Ishikawa (cell line): Measurements from ENCODE around the gene SLX4.

Experiments used
- CEBPB ChIP-seq: IDR thresholded peaks from 2 replicates; pipeline ENCODE4 v1.6.1; 2012
- CREB1 ChIP-seq: IDR thresholded peaks from 2 replicates; pipeline ENCODE4 v1.6.1; 2012; ENCODE audit warnings: low read depth
- EGR1 ChIP-seq: IDR thresholded peaks from 2 replicates; pipeline ENCODE4 v1.6.1; 2012
- EP300 ChIP-seq: IDR thresholded peaks from 2 replicates; pipeline ENCODE4 v1.6.1; 2012; ENCODE audit warnings: borderline replicate concordance
- FOXM1 ChIP-seq: IDR thresholded peaks from 2 replicates; pipeline ENCODE4 v1.6.1; 2012; ENCODE audit warnings: low read depth, borderline replicate concordance
- NFIC ChIP-seq: IDR thresholded peaks from 2 replicates; pipeline ENCODE4 v1.6.1; 2012
- RAD21 ChIP-seq: IDR thresholded peaks from 2 replicates; pipeline ENCODE4 v1.6.1; 2012; ENCODE audit warnings: low read depth
- TAF1 ChIP-seq: IDR thresholded peaks from 2 replicates; pipeline ENCODE4 v1.6.1; 2012; ENCODE audit warnings: low read depth, mild to moderate bottlenecking
- TCF12 ChIP-seq: IDR thresholded peaks from 2 replicates; pipeline ENCODE4 v1.6.1; 2012; ENCODE audit warnings: low read depth
- TEAD4 ChIP-seq: IDR thresholded peaks from 2 replicates; pipeline ENCODE4 v1.6.1; 2012
- YY1 ChIP-seq: IDR thresholded peaks from 2 replicates; pipeline ENCODE4 v1.6.1; 2012; ENCODE audit warnings: low read depth
- ZBTB7A ChIP-seq: IDR thresholded peaks from 2 replicates; pipeline ENCODE4 v1.6.1; 2012; ENCODE audit warnings: low read depth
- TF ChIP-seq, protein P1 (sequence below): IDR thresholded peaks from 2 replicates; pipeline ENCODE4 v1.6.1; 2012
- TF ChIP-seq, protein P2 (sequence below): IDR thresholded peaks from 2 replicates; pipeline ENCODE4 v1.6.1; 2012; ENCODE audit warnings: low read depth, mild to moderate bottlenecking
- TF ChIP-seq, protein P3 (sequence below): IDR thresholded peaks from 2 replicates; pipeline ENCODE4 v1.6.1; 2012

The SLX4 gene

DNA sequence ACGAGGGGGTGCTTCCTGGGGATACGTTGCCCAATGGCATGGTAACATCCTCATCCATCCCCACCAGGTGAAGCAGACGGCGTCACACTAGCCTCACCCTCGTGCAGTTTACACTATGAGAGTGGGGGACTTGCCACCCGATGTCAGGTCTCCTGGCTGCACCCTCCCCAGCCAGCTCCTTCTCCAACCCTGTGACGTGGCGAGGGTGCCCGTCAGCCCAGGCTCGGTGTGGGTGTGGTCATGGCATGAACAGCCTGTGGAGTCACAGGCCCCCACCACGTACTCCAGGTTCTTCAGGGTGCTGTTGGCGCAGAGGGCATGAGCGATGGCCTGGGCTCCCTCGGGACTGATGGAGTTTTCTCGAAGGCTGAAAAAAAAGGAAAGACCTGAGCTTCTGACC, 62.5 kb downstream of the SLX4 start:
- TF ChIP-seq RAD21 (no peak), ZBTB7A (no peak), TEAD4 (no peak), YY1 (no peak), TAF1 (no peak), EGR1 (no peak), TCF12 (no peak), FOXM1 (no peak), CREB1 (no peak), NFIC (no peak), EP300 (no peak), CEBPB (no peak)
- TF ChIP-seq, protein P1, sequence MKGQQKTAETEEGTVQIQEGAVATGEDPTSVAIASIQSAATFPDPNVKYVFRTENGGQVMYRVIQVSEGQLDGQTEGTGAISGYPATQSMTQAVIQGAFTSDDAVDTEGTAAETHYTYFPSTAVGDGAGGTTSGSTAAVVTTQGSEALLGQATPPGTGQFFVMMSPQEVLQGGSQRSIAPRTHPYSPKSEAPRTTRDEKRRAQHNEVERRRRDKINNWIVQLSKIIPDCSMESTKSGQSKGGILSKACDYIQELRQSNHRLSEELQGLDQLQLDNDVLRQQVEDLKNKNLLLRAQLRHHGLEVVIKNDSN: no peak
- TF ChIP-seq, protein P2, sequence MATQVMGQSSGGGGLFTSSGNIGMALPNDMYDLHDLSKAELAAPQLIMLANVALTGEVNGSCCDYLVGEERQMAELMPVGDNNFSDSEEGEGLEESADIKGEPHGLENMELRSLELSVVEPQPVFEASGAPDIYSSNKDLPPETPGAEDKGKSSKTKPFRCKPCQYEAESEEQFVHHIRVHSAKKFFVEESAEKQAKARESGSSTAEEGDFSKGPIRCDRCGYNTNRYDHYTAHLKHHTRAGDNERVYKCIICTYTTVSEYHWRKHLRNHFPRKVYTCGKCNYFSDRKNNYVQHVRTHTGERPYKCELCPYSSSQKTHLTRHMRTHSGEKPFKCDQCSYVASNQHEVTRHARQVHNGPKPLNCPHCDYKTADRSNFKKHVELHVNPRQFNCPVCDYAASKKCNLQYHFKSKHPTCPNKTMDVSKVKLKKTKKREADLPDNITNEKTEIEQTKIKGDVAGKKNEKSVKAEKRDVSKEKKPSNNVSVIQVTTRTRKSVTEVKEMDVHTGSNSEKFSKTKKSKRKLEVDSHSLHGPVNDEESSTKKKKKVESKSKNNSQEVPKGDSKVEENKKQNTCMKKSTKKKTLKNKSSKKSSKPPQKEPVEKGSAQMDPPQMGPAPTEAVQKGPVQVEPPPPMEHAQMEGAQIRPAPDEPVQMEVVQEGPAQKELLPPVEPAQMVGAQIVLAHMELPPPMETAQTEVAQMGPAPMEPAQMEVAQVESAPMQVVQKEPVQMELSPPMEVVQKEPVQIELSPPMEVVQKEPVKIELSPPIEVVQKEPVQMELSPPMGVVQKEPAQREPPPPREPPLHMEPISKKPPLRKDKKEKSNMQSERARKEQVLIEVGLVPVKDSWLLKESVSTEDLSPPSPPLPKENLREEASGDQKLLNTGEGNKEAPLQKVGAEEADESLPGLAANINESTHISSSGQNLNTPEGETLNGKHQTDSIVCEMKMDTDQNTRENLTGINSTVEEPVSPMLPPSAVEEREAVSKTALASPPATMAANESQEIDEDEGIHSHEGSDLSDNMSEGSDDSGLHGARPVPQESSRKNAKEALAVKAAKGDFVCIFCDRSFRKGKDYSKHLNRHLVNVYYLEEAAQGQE: no peak
- TF ChIP-seq, protein P3, sequence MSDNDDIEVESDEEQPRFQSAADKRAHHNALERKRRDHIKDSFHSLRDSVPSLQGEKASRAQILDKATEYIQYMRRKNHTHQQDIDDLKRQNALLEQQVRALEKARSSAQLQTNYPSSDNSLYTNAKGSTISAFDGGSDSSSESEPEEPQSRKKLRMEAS: no peak

DNA sequence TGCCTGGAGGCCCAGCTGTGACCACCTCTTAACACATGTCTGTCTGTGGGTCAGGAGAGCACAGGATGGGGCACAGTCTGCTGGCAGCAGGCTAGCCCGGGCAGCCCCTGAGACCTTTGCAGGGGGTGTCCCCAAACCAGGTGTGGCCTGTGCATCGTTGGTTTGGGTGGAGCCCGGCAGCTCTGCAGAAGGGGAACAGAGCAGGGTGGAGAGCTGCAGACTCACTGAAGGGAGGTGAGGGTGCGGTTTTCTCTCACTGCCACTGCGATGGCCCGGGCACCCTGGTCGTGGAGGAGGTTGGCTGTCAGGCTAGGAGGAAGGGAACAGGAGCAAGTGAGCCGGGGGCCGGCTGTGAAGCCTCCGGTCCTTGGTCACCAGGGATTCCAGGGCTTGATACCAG, 63.0 kb downstream of the SLX4 start:
- TF ChIP-seq, protein P1: no peak
- TF ChIP-seq, protein P2: no peak
- no peak for TF ChIP-seq TCF12
- no peak for TF ChIP-seq TAF1
- no peak for TF ChIP-seq NFIC
- no peak for TF ChIP-seq TEAD4

GRCh38 chr16:3546986-3547682, 64.3 kb downstream of the SLX4 start:
- TF ChIP-seq CREB1: no peak
- TF ChIP-seq NFIC: no peak
- TF ChIP-seq CEBPB: no peak
- no peak for TF ChIP-seq TEAD4
- TF ChIP-seq, protein P3: no peak
- TF ChIP-seq, protein P1: no peak
- TF ChIP-seq, protein P2: no peak
- TF ChIP-seq RAD21: no peak
- TF ChIP-seq YY1: no peak
- TF ChIP-seq TCF12: no peak

- no peak for TF ChIP-seq FOXM1
- TF ChIP-seq EGR1: no peak
- no peak for TF ChIP-seq EP300
- TF ChIP-seq, protein P1: no peak
- TF ChIP-seq, protein P3: no peak
- TF ChIP-seq RAD21: no peak
- TF ChIP-seq TEAD4: no peak
- TF ChIP-seq ZBTB7A: no peak
- TF ChIP-seq NFIC: no peak
- TF ChIP-seq CREB1: no peak
Measured at GRCh38 chr16:3542601-3543373, 68.6 kb downstream of the SLX4 start.
